GM12865 (cell line): Measurements from ENCODE around the gene CARMIL1.

Experiments used
- DNase-seq: peaks from one replicate; pipeline ENCODE4 v3.0.0; 2010; ENCODE audit warnings: low read depth
- H3K4me3 ChIP-seq: 2 replicates; pipeline ENCODE4 v1.5.1; 2011; ENCODE audit warnings: mild to moderate bottlenecking, low read depth, low read length, control low read depth
- CTCF ChIP-seq: IDR thresholded peaks from 2 replicates; pipeline ENCODE4 v1.5.1; 2011; ENCODE audit warnings: low read length, control low read depth, low read depth, inconsistent platforms; ENCODE audit not compliant: insufficient read depth; ENCODE audit errors: missing control alignments

Gene CARMIL1

GRCh38 chr6:25640446-25640845 is 361.3 kb downstream of the CARMIL1 start:
- no peak overlapping the region for H3K4me3 ChIP-seq
- no peak for TF ChIP-seq CTCF
- no peak for DNase-seq

GRCh38 chr6:25640891-25641290 is 361.7 kb downstream of the CARMIL1 start:
- H3K4me3 ChIP-seq: no peak overlapping the region
- no peak for TF ChIP-seq CTCF
- no peak for DNase-seq

- no peak for DNase-seq
- no peak overlapping the region for H3K4me3 ChIP-seq
- no peak for TF ChIP-seq CTCF
Measured at GRCh38 chr6:25641377-25641776, 362.2 kb downstream of the CARMIL1 start.

- no peak for DNase-seq
- no peak for TF ChIP-seq CTCF
- H3K4me3 ChIP-seq: no peak overlapping the region
Measured at GRCh38 chr6:25641940-25642666, 362.9 kb downstream of the CARMIL1 start.

GRCh38 chr6:25642667-25643328 is 363.6 kb downstream of the CARMIL1 start:
- no peak for DNase-seq
- no peak overlapping the region for H3K4me3 ChIP-seq
- TF ChIP-seq CTCF: no peak

GRCh38 chr6:25645916-25646315 is 366.7 kb downstream of the CARMIL1 start:
- no peak for TF ChIP-seq CTCF
- no peak for DNase-seq

GRCh38 chr6:25649611-25650010 is 370.4 kb downstream of the CARMIL1 start:
- H3K4me3 ChIP-seq: no peak overlapping the region
- no peak for TF ChIP-seq CTCF
- no peak for DNase-seq

More at GRCh38 chr6:25645916-25646315, 366.7 kb downstream of the CARMIL1 start:
- no peak overlapping the region for H3K4me3 ChIP-seq
